HT1080 (cell line): Measurements from ENCODE around the gene RICTOR. TPM values are rescaled to one million over a fixed set of nuclear protein-coding genes. Genes with fewer than 3 reads are reported as not detected.

Experiments
- DNase-seq: peaks from one replicate; pipeline ENCODE4 v3.0.0-alpha.2; 2015; ENCODE audit warnings: low read depth
- polyA plus RNA-seq, 2 experiments: library from polyadenylated mRNA; depleted of rRNA; stranded (reverse); fragments of >200 nt; gene quantifications; 2 replicates each; pipeline ENCODE4 v1.2.3, GENCODE V29; 2015
- total RNA-seq: library from RNA; depleted of rRNA; stranded (reverse); fragments of >200 nt; shearing (Covaris generic); gene quantifications from 2 replicates; pipeline ENCODE4 v1.2.3, GENCODE V29; 2014; rRNA removed

The RICTOR gene, protein sequence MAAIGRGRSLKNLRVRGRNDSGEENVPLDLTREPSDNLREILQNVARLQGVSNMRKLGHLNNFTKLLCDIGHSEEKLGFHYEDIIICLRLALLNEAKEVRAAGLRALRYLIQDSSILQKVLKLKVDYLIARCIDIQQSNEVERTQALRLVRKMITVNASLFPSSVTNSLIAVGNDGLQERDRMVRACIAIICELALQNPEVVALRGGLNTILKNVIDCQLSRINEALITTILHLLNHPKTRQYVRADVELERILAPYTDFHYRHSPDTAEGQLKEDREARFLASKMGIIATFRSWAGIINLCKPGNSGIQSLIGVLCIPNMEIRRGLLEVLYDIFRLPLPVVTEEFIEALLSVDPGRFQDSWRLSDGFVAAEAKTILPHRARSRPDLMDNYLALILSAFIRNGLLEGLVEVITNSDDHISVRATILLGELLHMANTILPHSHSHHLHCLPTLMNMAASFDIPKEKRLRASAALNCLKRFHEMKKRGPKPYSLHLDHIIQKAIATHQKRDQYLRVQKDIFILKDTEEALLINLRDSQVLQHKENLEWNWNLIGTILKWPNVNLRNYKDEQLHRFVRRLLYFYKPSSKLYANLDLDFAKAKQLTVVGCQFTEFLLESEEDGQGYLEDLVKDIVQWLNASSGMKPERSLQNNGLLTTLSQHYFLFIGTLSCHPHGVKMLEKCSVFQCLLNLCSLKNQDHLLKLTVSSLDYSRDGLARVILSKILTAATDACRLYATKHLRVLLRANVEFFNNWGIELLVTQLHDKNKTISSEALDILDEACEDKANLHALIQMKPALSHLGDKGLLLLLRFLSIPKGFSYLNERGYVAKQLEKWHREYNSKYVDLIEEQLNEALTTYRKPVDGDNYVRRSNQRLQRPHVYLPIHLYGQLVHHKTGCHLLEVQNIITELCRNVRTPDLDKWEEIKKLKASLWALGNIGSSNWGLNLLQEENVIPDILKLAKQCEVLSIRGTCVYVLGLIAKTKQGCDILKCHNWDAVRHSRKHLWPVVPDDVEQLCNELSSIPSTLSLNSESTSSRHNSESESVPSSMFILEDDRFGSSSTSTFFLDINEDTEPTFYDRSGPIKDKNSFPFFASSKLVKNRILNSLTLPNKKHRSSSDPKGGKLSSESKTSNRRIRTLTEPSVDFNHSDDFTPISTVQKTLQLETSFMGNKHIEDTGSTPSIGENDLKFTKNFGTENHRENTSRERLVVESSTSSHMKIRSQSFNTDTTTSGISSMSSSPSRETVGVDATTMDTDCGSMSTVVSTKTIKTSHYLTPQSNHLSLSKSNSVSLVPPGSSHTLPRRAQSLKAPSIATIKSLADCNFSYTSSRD (N-terminal part only)
- total RNA-seq, result 7.4 and 8.2 TPM in 2 replicates
- polyA plus RNA-seq (2015; cell fraction: cytosol; rRNA removed), result 3.8 and 6.1 TPM in 2 replicates
- polyA plus RNA-seq (2015; cell fraction: nucleus; rRNA removed), result 27.2 and 29.9 TPM in 2 replicates

DNA sequence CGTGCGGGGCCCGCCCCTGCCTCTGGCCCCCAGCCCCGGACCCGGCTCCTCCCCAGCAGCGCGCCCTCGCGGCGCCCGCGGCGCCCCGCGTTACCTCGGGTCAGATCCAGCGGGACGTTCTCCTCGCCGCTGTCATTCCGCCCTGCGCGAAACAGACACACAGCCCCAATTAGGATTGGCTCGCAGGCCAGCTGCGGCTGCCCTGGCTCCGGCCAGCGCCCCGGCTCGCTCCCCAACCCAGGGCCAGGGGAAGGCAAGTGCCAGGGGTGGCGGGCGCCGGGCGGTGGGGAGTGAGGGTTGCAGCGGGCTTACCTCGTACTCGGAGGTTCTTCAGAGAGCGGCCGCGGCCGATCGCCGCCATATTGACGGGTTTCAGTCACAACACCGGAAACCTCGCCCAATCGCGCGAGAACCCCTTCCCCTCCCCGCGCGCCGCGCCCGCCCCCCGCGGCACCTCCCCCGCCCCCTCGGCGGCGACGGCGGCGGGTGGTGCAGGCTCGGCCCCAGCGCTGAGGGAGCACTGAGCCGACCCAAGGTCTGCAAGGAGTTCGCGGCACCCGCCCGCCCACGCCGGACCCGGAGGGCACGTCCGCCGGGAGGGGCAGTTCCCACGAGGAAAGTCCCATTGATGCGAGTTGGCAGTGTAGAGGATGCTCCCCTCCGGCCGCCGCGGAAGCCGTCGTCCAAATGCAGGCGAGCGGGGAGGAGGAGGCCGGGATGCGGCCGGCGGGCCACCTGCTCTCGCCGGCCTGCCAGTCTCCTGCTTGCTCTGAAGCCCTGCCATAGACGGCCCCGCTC lies at the start of gene RICTOR:
TSS of gene RICTOR (minus strand) at position 383 of the 798 bp plus-strand sequence. CDS start at position 361, 22 bp downstream.
- peak; percentile 71 for DNase-seq

DNA sequence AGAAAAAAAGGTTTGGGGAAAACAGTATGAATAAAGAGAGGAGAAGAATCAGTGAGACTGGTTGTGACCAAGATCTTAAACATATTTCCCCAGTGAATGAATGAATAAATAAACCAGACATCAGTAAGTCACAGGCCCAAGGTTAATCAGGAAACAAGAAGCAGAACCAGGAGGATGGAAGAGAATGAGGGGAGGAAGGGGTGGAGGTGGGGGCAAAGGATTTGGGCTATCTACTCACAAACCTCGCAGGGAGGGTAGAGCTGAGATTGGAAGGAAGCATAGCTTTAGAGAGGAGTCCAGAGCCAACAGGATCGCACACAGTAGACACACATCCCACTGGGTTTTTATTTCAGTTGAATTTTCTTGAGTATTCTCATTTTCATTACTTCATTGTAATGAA lies 47.7 kb upstream of the RICTOR start:
- no peak for DNase-seq

DNA sequence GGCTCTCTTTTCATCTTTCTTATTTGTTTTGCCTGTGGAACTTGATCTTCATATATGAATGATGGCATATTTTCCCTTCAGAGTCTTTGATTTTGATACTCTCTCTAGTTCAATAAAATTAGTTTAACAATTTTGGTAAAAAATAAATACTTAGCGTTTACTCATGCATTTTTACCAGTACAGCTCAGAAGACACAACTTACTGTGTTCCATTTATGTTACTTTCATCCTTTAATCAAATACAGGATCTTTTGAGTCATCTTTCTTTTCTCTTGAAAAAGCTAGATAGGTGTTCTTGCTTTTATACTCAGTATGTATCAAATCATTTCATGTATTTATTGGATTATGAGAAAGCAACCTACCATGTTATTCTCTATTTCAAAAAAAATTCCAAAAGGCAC lies 47.1 kb upstream of the RICTOR start:
- DNase-seq, result no peak

DNA sequence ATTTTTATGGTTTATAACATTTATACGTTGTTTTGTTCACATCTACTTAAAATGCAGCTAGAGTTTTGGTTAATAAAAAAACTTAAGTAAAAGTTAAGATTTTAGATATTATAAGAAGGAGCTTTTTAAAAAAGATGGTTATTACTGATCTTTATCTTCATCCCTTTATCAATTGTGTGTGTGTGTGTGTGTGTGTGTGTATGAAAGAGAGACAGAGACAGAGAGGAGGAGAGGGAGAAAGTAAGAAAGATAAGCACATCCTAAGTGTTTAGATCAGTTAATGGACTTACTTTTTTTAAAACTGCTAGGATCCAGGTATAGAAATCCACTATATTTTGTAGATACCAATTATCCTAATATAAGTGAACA lies 45.8 kb upstream of the RICTOR start:
- DNase-seq, result no peak

DNA sequence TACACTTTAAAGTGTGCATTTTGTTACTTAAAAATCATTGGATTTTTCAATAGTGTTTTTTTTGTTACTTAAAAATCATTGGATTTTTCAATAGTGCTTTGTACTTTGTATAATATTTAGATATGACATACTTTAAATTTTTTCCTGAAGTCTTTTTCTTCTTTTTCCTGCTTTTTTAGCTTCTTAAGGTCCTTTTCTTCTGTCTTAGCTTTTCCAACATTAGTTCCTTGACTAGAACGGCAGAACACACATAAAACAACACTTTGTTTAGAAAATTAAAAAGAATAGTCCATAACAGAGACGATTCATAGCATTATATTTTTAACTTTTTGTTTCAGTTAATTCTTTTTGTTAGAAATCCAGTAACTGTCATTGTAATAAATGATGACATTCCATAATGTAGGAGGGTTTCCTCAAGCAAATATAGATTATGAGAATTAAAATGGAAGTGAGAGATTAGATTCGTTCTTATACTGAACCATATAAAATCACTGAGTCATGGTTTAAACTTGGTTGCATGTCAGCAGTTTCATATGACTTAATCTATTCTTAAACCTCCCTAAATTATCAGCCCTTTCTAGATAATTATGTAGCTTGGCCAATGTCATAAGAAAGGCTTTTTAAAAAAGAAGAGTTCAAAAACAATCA lies 45.3 kb upstream of the RICTOR start:
- no peak for DNase-seq

DNA sequence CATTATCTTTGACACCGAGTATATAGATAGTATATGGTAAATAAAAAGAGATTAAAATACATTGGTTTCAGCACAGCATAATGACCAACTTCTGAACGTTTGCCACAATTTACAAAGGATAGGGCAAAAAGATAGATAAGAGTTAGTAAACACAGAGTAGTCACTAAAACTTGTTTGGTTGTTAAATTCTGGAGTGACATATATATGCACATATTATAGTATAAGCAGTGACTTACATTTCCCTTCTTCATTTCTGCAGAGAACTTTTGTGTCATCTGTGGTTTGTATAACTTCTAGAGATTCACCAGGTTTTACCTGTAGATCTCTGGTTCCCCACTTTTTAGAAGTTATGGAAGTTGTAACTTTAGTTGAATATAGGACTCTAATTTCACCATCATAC lies 44.4 kb upstream of the RICTOR start:
- DNase-seq, result no peak

DNA sequence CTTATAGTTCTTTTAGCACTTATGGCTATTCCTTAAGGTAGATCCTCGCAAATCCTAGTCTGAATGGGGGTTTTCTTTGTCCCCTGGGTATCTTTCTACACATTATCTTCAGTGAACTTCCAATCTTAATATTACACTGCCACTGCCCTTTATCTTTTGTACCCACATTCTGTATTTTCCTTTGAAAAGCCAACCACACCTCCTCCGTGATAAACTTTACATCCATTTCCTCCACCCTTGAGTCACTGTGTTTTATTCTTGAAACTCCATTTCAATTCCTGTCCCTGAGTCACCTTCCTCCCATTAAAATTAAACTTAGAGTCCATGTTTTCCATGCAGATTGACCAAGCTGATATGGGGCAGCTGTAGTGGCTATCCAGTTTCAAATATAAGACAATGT lies 43.2 kb upstream of the RICTOR start:
- DNase-seq, result peak; percentile 63

DNA sequence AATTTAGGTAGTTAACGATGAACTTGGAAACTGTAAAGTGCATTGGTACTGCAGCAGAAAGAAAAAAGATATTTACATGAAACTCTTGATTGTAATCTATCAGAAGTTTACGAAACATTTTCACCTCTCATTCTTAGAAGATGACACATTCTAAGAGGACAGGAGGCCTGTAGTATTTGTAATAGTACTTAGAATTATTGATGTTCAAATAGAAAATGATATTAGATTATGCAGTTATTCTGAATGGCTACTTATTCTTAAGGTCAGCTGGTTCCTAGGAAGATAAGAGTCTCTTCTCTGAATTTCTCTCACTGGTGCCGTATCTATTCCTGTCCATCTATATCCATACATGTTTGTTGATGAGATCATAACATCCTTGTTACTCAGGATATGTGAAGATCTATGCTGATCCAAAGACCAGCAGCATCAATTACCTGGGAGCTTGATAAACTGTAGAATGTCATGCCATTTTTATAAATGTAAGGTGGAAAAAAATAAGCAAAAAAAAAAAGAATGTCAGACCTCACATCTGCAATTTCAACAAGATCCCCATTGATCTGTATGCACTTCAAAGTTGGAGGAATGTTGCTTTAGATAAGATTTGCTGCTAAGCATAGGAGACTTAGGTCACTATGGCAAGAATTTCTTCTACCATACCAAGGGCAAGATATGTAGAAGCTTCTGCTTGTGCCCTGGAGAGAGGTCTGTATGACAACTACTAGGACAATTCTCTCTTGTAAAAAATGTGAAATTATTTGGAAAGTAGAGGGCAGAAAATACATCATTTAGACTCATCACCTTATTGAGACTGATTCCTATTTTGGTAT lies 42.4 kb upstream of the RICTOR start:
- no peak for DNase-seq

DNA sequence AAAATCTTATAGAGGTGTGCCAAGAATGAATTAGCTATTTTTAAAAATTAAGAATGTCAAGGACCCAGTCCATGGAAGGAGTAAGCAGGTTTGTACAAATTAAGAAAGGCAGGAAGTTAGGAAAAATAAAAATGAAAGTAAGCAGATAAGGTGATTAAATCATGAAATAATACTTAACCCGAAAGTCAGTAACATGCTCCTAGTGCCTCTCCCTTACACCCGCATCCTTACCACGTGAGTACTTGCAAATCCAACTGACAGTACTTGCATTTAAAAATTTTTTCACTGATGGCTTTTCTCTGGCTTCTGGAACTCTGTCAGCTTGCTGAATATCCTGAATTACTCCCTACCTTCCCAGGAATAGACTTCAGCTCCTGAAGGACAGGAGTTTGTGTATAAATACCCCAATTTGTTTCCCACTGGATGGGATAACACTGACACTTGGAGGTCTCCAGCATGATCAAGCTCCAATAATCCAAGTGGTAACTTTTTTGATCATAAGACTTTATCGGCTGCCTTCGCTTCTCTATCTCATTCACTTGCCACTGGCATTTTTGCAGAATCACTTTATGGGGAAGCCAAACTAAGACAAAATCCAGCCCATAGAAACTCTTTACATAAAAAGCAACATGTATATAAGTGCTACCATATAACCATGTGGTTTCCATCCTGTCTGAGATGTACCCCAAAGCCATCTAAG lies 41.6 kb upstream of the RICTOR start:
- DNase-seq, result no peak

DNA sequence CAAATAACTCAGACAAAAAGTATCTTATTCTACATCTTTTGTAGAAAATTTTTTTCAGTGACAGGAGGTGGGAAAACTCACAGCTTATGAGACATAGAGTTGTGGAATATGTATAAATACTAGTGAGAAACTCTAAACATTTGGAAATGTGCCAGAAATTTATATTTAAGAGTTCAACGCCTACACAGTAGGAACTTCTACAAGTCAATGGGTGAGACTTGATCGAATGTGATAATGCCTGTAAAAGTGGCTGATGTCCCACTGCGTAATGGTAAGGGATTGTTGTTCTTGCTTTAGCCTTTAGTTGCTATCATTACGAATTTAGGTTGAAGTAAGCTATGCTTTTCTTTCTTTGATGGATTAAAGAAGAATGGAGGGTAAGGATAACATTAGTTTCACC lies 40.0 kb upstream of the RICTOR start:
- DNase-seq, result no peak

DNA sequence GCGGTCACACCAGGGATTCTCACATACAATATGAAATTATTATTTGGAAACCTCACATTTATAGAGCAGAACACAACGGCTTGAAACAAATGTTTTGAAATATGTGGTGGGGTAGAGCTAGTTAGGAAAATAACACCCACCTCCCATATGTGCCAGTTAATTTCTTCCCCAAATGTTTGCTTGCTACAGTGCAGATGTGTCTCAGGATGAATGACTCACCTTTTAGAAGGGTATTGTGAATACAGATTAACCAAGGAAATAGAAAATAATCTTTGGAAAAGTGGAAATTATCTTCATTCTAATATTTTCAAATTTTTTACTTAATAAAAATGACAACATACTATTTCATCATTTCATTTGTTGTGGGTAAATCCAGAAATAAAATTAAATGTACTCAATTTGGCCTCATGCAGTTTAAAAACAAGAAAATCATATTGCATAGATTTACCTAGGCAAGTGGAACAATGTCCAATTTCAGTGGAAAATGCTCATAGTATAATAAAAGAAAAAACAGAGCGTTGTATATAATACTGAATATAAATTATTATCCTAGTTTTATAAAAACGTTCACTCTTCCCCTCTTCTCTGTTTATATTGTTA lies 39.3 kb upstream of the RICTOR start:
- DNase-seq, result no peak

DNA sequence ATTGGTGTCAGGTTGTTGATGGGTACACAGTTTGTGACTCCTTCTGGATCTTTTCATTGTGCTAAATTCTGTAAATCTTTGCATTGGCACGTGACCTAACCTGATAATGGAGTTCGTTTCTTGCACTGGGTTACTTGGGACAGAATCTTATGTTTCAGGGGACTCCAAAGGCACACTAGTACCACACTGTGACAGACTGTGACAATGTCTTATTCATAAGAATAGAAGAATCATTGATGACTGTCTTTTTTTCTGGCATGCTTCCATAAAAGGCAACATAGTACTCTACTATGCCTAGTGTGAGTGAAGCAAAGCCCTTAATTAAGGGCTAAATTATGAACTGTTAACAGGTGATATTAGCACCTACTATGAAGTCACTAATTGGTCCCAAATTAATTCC lies 35.4 kb upstream of the RICTOR start:
- no peak for DNase-seq

DNA sequence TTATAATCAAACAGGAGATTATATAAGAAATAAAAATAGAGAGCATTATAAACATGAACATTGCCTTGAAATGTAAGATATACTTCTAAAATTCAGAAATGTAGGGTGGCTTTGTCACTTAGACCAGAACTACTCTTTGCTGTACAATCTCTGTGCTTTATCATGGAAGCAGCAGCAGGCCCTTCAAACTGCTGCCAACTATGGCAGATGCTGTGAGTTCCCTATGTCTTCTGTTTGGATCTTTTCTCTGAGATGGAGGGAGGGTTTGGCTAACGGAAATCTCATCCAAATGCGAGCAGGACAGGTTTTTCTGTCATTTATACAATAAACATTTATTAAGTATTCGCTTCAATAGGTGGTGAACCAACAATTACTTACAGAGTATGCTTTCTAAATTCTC lies 34.8 kb upstream of the RICTOR start:
- DNase-seq, result no peak

DNA sequence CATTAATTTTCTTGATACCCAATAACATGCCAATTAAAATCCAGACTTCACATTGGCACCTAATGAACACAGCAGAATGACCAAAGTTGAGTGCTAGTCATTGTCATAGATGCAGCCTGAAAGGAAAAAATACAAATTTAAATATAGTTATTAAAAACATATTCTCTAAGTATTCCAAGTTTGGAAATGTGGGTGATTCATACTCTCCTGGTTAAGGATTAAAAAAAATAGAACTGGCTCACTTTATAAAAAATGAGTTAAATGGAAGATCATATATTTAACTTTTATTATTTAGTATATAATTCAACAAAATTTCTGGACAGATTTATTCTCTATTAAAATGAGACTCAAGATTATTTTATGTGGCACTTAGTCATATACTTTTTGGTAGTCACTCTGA lies 33.2 kb upstream of the RICTOR start:
- no peak for DNase-seq

DNA sequence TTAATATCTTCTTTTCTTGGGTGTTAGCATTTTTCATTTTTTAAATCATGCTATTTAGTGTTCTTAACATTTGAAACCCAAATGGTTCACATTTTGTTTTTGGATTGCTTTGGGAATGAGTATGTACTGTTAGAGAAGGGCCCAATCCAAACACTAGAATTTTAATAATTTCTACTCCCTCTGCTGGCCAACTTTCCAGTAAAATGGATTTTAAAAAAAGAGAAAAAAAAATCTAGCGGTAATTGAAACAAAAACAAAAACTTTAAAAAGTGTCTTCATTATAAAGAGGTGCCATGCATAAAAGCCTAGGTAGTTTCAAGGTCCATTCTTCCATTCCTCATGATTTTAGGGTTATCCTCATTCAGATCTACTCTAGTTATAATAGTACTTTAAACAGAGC lies 32.1 kb upstream of the RICTOR start:
- peak; percentile 38 for DNase-seq

DNA sequence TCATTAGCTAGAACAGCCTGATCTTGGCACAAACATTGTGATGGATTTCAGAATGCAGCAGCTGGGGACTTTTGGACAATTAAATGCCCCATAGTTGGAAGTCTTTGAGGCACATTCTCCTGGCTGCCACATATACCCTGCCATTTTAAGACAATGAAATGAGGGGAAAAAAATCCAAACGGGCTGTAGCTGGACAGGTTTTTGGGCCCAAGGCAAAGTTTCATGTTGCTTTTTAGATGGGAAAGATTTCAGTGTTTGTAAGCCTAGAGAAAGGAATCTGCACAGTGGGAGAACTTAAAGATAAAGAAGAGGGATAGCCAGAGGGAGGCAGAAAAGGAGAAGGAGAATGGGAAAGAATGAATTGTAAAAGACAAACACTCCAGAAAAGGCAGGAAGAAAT lies 30.0 kb upstream of the RICTOR start:
- DNase-seq, result no peak

DNA sequence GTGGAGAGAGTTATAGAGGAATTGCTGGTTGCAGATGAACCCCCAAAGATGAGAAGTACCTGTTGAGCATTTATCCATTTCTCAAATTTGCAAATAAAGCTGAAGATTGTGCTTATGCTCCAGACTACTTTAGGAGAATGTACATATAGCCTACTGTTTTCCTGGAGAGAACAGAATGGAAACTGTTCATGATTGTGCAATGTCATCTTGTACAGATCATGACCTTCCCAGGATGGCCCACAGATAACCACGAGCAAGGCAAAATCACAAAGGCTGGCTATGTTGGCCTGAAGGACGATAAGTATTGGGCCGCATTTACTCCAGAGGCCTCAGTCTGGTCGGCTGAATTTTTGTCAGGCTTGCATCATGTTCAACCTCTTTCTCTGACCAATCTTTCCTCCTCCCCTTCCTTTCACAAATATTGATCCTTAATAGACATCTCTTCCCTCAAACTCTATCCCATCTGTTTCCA lies 28.5 kb upstream of the RICTOR start:
- DNase-seq, result no peak

DNA sequence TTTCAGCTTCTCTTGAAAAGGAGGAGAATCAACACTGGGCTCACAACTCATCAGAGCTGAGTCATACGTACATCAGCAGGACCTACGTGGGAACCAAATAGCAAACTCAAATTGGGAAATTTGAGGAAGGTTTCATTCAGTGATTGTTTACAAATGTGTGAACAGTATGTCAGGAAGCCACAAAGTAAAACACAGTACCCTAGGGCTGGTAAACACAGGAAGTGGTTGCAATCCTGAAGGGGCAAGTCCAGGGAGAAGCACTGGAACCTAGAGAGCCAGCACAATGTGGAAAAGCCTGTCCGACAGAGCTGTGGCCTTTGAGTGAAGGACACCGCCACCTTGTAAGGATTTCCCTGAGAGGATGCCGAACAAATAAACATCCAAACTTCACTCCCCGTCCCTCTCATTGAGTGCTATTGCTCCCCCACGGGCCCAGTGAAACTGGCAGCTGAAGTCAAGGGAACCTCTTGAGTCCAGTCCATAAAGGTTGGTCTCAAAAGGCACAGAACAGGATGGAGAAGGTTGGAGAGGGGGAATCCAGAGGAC lies 26.7 kb upstream of the RICTOR start:
- DNase-seq, result peak; percentile 98
